HAP-1 (cell line): ENCODE results near the gene SIK3.

ENCODE experiments used
- DNase-seq, 2 experiments: peaks; one replicate each; pipeline ENCODE4 v3.0.0-alpha.2; 2016 to 2020; ENCODE audit warnings: low spot score in 2 of 2
- H3K27me3 ChIP-seq: fragments of 250-450 bp; sonication (Bioruptor Pico); 2 replicates; pipeline ENCODE4 v1.5.1; 2020; ENCODE audit warnings: low read depth, mild to moderate bottlenecking, moderate library complexity
- H3K36me3 ChIP-seq: fragments of 250-450 bp; sonication (Bioruptor Pico); replicated peaks from 2 replicates; pipeline ENCODE4 v1.5.1; 2020; ENCODE audit warnings: mild to moderate bottlenecking
- H3K4me1 ChIP-seq: fragments of 250-450 bp; sonication (Bioruptor Pico); 2 replicates; pipeline ENCODE4 v1.5.1; 2020; ENCODE audit warnings: mild to moderate bottlenecking
- H3K4me3 ChIP-seq: fragments of 250-450 bp; sonication (Bioruptor Pico); 2 replicates; pipeline ENCODE4 v1.5.1; 2020; ENCODE audit warnings: mild to moderate bottlenecking, moderate library complexity
- H3K9me3 ChIP-seq: fragments of 250-450 bp; sonication (Bioruptor Pico); 2 replicates; pipeline ENCODE4 v1.5.1; 2020; ENCODE audit warnings: mild to moderate bottlenecking, moderate library complexity
- in situ Hi-C: fragments of 300-500 bp; cut with MboI; formaldehyde crosslinking; loops from 3 replicates; pipeline ENCODE4 v1.14.3; 2020; ENCODE audit warnings: low sequenced_read_pairs, inconsistent platforms, mixed read lengths

The SIK3 gene

GRCh38 chr11:116958246-116958645 is 140.0 kb downstream of the SIK3 start:
- Histone ChIP-seq H3K4me1 (peaks cover 14% of the 10 kb centered on the region), H3K9me3 (no peaks in the 10 kb centered on the region), H3K4me3 (no peak overlapping the region), H3K27me3 (no peaks in the 10 kb centered on the region), H3K36me3 (no peaks in the 10 kb centered on the region)
- in situ Hi-C loops, result no loop called here
- no peak for DNase-seq

GRCh38 chr11:116955949-116956348 is 142.3 kb downstream of the SIK3 start:
- H3K4me1 ChIP-seq, result peaks cover 11% of the 10 kb centered on the region
- no peak for DNase-seq

GRCh38 chr11:116955548-116955947 is 142.7 kb downstream of the SIK3 start:
- no peak overlapping the region for H3K4me3 ChIP-seq
- in situ Hi-C loops, result no loop called here
- DNase-seq, result no peak

More at GRCh38 chr11:116955949-116956348, 142.3 kb downstream of the SIK3 start:
- H3K4me3 ChIP-seq, result no peak overlapping the region
- in situ Hi-C loops, result no loop called here
- H3K9me3 ChIP-seq, result no peaks in the 10 kb centered on the region
- H3K27me3 ChIP-seq, result no peaks in the 10 kb centered on the region
- no peaks in the 10 kb centered on the region for H3K36me3 ChIP-seq

GRCh38 chr11:116953530-116954285 is 144.5 kb downstream of the SIK3 start:
- no peak overlapping the region for H3K4me3 ChIP-seq
- H3K36me3 ChIP-seq, result no peaks in the 10 kb centered on the region
- H3K9me3 ChIP-seq, result no peaks in the 10 kb centered on the region
- in situ Hi-C loops, result no loop called here
- peaks cover 3% of the 10 kb centered on the region; the same call in 1 of the 2 replicates for H3K4me1 ChIP-seq
- no peaks in the 10 kb centered on the region for H3K27me3 ChIP-seq
- DNase-seq, result no peak

More at GRCh38 chr11:116955548-116955947, 142.7 kb downstream of the SIK3 start:
- no peaks in the 10 kb centered on the region for H3K27me3 ChIP-seq
- peaks cover 10% of the 10 kb centered on the region for H3K4me1 ChIP-seq
- no peaks in the 10 kb centered on the region for H3K36me3 ChIP-seq
- no peaks in the 10 kb centered on the region for H3K9me3 ChIP-seq

GRCh38 chr11:116951762-116952161 is 146.5 kb downstream of the SIK3 start:
- Histone ChIP-seq H3K4me3 (no peak overlapping the region), H3K4me1 (no peaks in the 10 kb centered on the region), H3K9me3 (no peaks in the 10 kb centered on the region), H3K36me3 (no peaks in the 10 kb centered on the region), H3K27me3 (no peaks in the 10 kb centered on the region)
- DNase-seq, result no peak
- in situ Hi-C loops, result no loop called here

GRCh38 chr11:116950210-116950609 is 148.0 kb downstream of the SIK3 start:
- Histone ChIP-seq H3K9me3 (no peaks in the 10 kb centered on the region), H3K4me3 (no peak overlapping the region), H3K4me1 (no peaks in the 10 kb centered on the region), H3K27me3 (no peaks in the 10 kb centered on the region), H3K36me3 (no peaks in the 10 kb centered on the region)
- in situ Hi-C loops, result no loop called here
- DNase-seq, result no peak

GRCh38 chr11:116948391-116948790 is 149.8 kb downstream of the SIK3 start:
- DNase-seq, result no peak
- Histone ChIP-seq H3K27me3 (no peaks in the 10 kb centered on the region), H3K4me3 (no peak overlapping the region), H3K36me3 (no peaks in the 10 kb centered on the region), H3K4me1 (no peaks in the 10 kb centered on the region), H3K9me3 (no peaks in the 10 kb centered on the region)
- in situ Hi-C loops, result no loop called here

GRCh38 chr11:116946414-116946813 is 151.8 kb downstream of the SIK3 start:
- Histone ChIP-seq H3K36me3 (no peaks in the 10 kb centered on the region), H3K4me1 (no peaks in the 10 kb centered on the region), H3K9me3 (no peaks in the 10 kb centered on the region), H3K4me3 (no peak overlapping the region), H3K27me3 (no peaks in the 10 kb centered on the region)
- in situ Hi-C loops, result no loop called here
- no peak for DNase-seq

- Histone ChIP-seq H3K4me3 (no peak overlapping the region), H3K9me3 (no peaks in the 10 kb centered on the region), H3K36me3 (no peaks in the 10 kb centered on the region), H3K4me1 (no peaks in the 10 kb centered on the region), H3K27me3 (no peaks in the 10 kb centered on the region)
- in situ Hi-C loops, result no loop called here
- DNase-seq, result no peak
These were observed 158.7 kb downstream of the SIK3 start for GRCh38 chr11:116939499-116939898.

GRCh38 chr11:116938471-116939070 is 159.7 kb downstream of the SIK3 start:
- no peaks in the 10 kb centered on the region for H3K27me3 ChIP-seq

GRCh38 chr11:116936754-116937446 is 161.3 kb downstream of the SIK3 start:
- H3K4me1 ChIP-seq, result no peaks in the 10 kb centered on the region
- no peak overlapping the region for H3K4me3 ChIP-seq
- H3K9me3 ChIP-seq, result no peaks in the 10 kb centered on the region
- no peaks in the 10 kb centered on the region for H3K27me3 ChIP-seq
- in situ Hi-C loops, result no loop called here
- no peak for DNase-seq
- no peaks in the 10 kb centered on the region for H3K36me3 ChIP-seq

More at GRCh38 chr11:116938471-116939070, 159.7 kb downstream of the SIK3 start:
- Histone ChIP-seq H3K36me3 (no peaks in the 10 kb centered on the region), H3K4me3 (no peak overlapping the region), H3K9me3 (no peaks in the 10 kb centered on the region), H3K4me1 (no peaks in the 10 kb centered on the region)
- in situ Hi-C loops, result no loop called here
- DNase-seq, result no peak

- Histone ChIP-seq H3K27me3 (no peaks in the 10 kb centered on the region), H3K36me3 (no peaks in the 10 kb centered on the region), H3K9me3 (no peaks in the 10 kb centered on the region), H3K4me3 (no peak overlapping the region), H3K4me1 (no peaks in the 10 kb centered on the region)
- DNase-seq, result no peak
- in situ Hi-C loops, result no loop called here
These were observed 162.7 kb downstream of the SIK3 start for GRCh38 chr11:116935514-116935913.

GRCh38 chr11:116935089-116935488 is 163.1 kb downstream of the SIK3 start:
- no peaks in the 10 kb centered on the region for H3K27me3 ChIP-seq
- H3K4me1 ChIP-seq, result no peaks in the 10 kb centered on the region
- in situ Hi-C loops, result no loop called here
- no peaks in the 10 kb centered on the region for H3K36me3 ChIP-seq
- no peak overlapping the region for H3K4me3 ChIP-seq
- DNase-seq, result no peak
- H3K9me3 ChIP-seq, result no peaks in the 10 kb centered on the region

GRCh38 chr11:116933961-116934360 is 164.3 kb downstream of the SIK3 start:
- Histone ChIP-seq H3K4me3 (no peak overlapping the region), H3K27me3 (no peaks in the 10 kb centered on the region), H3K4me1 (no peaks in the 10 kb centered on the region), H3K9me3 (no peaks in the 10 kb centered on the region), H3K36me3 (no peaks in the 10 kb centered on the region)
- in situ Hi-C loops, result no loop called here
- DNase-seq, result no peak
